Left forelimb (tissue), 1 donor: ENCODE results near the gene NEBL.

Source experiments
- DNase-seq: peaks from one replicate; pipeline ENCODE4 v3.0.0-alpha.2; 2018; ENCODE audit warnings: low spot score

NEBL gene

DNA sequence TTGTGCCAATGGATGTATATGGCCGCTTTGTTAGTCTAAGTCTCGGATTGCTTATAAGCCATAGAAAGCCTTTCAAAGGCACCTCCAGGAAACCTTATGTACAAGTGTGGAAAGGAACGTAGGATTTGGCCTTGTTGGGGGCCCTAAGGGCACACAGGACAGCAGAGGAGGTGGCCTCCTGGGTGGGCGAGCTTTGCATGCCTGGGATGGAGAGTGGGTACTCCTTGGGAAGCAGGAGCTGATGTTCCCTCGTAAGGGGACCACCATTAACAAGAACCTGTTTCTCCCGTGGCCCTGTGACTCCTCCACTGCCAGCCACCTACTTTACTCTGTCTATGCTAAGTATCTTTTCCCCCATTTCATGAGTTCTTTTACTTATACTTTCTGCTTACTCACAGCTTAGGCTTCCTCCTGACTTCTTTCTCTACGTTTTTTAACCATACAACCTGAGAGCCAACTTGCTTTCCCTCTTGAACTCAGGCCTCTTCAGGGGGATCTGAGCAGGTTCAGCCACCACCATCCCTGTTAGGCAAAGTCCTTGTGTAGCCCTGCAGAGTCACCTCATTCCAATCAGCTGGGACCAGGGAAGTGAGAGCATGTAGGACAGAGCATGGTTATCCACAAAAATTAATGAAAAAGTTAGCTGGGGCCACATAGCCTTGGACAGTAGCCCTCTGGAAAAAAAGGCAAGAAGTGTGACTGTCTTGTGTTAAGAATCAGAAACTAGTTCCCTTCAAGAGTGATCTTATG lies 118.9 kb downstream of the NEBL start:
- no peak for DNase-seq

DNA sequence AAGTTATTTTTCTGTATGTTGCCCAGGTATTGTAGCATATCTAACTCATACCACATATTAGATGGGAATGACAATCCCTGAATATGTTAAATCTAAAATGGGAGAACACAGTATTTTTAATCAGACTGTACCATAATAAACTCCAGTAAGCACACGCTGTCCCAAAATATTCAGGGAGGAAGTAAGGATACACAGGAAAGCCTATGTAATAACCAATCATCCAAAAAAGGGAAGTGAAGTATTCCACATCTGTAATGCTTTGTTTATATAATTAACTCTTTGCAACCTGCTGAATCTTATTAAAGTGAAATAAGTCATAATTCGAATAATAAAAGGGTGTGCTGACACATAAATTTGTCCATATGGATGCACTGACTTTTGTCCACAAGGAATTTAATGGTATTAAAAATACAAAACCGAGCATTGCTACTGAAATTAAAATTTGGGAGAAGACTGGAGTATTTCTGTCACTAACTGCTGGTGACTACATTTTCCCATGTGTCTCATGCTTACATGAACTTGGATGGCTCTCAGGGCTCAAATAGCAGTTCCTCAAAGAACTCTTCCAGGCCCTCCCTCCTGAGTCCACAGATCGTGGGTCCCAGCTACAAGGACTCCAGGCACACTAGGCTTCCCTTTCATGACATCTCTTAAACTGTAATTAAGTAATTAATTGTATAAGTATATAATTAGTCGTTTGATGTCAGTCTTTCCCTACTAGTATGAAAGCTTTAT lies 120.6 kb downstream of the NEBL start:
- no peak for DNase-seq

DNA sequence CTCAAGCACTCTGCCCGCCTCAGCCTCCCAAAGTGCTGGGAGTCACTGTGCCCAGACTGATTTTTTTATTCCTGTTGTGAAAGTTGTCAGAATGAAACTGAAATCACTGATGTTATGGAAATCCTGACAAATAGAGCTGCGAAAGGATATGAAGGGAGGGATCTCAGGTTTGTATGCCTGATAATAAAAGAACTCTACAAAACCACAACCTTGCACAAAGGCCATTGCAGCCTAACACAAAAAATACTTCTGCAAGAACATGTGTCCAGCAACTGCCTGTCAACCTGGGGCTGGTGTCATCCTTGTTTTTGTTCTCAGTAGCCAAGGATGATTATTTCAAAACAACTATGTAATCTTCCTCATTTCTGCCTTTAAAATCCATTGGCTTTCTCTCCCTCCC lies 126.1 kb downstream of the NEBL start:
- DNase-seq: no peak

DNA sequence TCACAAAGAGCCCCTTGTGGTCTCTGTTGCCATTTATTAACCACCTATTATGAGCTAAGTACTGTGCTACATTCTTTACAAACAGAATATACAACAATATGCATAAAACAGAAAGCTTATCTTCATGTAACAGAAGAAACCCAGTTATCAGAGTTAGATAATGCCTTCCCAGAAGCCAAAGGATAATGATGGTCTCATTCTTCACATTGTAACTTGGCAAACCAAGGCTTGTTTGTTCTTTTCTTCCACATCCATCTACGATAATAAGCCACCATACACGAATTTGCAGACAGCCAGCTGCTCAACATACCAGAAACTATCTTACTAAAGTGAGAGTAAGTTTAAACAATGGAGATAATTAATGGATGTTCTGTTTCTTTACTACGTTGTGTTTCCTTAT lies 127.6 kb downstream of the NEBL start:
- no peak for DNase-seq

DNA sequence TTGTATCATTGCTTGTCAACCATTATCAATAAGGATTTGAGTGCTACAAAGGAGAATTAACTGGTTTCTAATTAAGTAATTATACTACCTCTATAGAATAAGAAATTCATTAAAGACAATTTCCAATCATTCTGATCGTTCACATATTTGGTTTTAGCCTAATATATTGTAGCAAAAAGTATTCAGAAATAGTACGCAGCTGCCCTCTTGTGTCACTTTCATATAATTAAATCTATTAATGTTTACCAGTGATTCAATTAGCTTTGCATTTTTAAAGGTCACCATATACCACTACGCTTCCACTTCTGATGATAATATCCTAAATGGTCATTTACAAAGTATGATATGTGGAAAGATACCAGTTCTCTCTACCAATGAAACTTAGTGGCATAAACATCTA lies 128.3 kb downstream of the NEBL start:
- no peak for DNase-seq

DNA sequence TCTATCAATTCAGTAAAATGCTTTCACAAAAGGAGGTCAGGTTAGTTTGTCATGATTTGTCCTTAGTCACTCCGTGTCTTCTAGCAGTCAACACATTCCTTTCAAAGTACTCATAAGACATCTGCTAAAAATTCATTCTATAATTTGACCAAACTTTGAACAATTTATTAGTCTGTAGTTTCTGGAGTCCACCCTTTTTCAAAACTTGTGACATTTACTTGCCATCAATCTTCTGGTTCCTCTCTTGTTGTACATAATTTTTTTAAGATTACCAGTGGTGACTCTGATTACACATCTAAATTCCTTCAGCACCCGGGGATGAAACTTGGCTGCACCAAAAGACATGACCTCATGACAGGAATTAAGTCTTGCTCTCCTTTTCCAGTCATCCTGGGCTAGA lies 130.1 kb downstream of the NEBL start:
- DNase-seq: no peak

DNA sequence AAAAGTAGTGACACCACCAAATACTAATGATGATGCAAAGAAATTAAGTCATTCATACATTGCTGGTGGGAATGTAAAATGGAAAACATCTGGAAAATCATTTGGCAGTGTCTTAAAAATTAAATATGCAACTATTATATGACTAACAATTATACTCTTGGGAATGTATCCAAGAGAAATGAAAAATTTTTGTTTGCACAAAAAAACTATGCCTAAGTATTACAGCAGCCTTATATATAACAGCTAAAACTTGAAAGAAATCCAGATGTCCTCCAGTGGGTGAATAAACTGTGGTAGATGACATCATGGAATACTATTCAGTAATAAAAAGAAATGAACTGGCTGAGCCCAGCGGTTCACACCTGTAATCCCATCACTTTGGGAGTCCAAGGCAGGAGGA lies 132.0 kb downstream of the NEBL start:
- DNase-seq: no peak

DNA sequence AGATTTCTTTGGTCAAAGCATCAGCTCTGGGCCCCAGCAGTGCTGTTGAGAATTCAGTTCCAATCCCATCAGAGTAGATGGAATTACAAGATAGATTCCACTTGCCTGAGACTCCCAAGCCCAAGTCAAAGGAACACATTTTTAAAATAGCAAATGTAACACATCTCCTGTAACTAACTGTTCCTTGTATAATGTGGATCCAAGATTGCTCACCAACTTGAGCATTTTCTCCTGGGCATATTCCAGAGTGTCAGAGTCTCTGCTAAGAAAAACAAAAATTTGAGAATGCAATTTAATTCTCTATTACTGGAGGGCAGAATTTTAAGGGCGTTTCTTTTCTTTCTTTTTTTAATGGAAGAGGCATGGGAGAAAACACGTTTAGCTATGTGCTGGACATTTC lies 136.7 kb downstream of the NEBL start:
- DNase-seq: no peak

DNA sequence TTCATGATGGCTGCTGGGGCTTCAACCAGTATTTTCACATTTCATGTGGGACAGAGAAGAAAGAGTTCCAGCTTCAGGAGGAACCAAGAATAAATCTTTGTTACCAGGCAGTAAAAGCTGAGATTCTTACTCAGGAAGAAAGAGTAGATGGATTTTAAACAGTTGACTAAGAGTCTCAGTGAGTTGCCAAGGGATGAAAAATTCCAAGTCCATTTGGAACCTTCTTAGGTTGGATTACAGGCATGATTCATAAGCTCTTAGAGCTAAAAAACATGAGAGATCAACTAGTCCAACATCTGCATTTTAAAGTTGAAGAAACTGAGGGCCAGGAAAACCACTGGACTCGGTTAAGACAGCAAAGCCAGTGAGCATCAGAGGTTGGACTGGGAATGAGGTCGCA lies 148.6 kb downstream of the NEBL start:
- DNase-seq: no peak

DNA sequence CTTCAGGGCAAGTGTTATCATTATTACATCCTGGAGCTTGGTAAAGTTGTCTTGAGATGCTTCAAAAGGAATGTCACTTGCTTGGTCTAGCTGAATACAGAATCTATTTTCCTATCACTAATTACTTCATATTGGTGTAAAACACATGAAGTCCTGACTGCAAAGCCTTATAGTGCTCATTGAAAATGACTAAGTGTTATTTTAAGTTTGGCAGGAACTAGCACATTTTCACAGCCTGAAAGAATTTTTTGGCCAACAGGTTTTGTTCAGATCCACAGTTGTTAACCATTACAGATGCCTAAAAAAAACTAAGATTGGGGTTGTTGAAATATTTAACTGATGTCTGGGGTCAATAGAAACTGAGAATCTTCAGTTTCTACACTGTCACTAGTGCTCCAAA lies 149.3 kb downstream of the NEBL start:
- no peak for DNase-seq

DNA sequence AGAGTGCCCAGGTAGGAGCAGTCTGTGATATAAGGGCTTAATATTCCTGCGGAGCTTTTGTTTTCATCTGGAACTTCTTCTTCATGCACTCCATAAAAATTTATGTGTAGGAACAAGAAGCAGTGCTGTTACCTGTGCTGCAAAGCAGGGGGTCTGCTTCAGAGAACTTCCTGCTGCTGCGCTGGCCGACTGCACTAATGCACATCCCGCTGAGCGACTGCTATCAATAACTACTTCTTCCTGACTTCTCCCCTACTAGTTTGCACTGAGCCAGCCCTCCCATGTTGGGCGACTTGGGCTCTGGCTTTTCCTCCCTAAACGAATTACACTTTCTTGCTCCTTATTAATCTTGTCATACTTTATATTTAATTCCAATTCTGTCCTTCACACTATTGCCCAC lies 150.3 kb downstream of the NEBL start:
- DNase-seq: no peak

DNA sequence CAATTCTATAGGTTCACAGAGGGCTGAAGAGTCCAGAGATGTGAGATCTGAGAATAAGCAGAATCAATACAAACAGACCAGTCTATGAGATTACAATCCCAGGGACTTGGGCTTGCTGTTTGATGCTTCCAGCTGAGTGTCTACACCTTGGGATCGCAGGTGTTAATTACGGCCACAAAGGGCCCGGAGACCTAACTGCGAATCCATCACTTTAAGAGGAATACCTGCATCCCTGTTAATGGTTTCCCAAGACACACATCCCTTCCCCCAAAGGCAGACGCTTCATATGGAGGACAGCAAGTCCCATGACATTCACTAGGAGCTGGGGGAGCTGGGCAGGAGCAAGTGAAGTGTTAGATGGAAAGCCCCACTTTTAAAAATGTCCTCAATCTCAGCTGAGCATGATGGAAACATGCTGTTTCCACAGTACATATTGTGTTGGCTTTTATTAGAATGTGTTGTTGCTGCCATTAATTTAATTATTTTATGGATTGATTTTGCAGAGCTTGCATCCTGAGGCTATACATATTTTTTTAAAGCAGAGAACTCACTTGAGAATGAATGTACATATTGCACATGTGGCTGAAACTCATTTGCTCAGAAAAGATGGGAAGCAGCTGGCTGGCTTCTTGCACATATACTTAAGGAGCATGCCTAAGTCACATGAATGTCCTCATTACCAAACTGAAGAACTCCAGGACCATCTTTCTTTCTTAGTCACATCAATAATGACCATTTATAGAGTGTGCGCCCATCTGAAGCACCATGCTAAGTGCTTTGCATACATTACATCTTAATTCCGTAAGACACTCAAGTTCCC lies 151.3 kb downstream of the NEBL start:
- no peak for DNase-seq

DNA sequence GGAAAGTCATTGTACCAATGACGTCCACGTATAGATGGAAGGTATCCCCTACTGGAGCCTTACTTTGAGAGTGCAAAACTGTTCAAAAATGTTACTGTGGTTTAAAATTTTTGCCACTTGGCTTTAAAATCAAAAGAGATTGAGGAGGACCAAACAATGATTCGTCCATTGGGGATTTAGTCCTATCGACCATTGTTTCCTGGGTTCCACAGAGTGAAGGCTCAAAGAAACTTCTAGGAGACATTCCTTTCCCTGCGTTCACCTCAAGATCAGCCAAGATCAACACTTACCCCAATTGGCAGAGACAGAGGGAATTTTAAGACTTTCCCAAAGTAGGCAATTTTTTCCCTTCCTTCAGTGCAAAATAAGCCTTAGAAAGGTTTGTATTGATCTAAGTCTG lies 152.3 kb downstream of the NEBL start:
- DNase-seq: no peak

DNA sequence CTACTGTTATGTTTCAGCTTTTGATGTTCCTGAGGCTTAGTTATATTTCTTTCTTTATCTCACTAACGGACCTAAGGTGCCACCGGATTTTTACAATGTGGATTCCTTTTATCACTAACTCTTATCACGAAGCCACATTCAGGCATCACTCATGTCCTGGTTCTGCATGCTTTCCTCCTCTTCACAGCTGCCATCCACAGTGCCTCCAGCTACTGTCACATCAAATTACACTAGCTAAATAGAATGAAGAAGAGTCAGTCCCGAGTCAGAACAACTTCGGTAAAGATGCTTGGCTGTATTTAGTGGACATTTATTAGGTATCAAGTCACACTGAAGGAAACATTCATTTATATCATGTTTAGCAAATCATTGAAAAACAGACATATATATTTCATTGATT lies 153.2 kb downstream of the NEBL start:
- no peak for DNase-seq

DNA sequence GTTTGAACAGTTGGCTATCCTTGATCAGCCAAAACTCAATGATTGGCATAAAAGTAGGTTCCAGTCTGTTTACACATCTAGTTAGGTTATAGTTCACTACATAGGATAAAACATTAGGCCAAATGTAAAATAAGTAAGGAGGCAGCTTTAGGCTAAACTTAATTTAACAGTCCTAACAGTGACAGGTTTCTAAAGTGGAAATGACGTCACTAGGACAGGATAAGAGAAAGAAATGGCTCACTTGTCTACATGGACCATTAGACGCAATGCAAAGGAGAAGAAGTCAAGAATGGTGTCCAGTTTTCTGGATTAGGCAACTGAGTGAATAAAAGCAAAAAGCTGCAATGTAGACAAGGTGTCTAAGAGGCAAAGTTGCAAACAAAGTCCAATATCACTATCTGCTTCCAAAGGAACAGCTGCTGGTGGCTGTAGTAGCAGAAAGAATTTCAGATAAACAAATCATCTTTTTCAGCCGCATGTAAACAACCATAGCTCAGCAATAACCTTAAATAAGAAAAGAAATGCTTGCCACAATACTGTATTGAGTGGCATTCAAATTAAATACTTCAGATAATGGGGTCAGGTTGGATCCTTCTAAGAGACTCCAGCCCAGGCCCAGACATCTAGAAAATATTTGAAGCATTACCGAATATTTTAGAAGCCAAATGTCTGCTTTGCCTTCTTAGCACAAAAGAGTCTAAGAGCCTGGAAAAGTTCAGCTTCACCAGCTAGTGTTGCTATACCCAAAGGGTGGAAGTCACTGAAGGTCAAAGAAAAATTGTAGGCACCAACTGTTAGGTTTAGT lies 154.2 kb downstream of the NEBL start:
- DNase-seq: no peak

DNA sequence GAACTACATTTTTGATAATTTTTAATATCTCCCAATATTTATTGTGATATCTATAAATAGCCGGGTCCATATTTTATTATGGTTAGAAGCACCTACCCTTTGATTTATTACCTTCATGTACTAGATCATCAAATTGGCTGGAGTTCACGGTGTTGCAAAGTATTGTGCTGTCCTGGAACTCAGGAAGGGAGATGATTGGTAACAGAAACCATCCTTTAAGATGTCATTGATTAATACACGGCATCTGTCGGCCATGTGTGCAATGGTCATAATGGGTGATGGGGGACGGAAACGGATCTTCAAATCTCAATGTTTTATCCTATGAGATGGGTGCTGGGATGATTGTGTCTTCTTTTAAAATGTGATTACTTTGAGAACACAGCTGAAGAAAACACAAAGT lies 157.0 kb downstream of the NEBL start:
- no peak for DNase-seq

DNA sequence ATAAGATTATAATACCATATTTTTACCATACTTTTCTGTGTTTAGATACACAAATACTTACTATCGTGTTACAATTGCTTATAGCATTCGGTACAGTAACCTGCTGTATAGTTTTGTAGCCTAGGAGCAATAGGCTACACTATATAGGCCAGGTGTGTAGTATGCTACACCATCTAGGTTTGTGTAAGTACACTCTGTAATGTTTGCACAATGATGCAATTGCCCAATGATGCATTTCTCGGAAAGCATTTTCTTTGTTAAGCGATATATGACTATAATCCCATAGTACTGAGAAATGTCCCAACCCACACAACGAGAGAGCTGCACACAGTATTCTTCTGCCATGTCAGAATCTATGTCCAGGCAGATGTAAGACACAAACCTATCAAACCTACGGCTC lies 160.0 kb downstream of the NEBL start:
- no peak for DNase-seq
